Measurements from ENCODE around the gene CDC42EP2.

CDC42EP2 gene

DNA sequence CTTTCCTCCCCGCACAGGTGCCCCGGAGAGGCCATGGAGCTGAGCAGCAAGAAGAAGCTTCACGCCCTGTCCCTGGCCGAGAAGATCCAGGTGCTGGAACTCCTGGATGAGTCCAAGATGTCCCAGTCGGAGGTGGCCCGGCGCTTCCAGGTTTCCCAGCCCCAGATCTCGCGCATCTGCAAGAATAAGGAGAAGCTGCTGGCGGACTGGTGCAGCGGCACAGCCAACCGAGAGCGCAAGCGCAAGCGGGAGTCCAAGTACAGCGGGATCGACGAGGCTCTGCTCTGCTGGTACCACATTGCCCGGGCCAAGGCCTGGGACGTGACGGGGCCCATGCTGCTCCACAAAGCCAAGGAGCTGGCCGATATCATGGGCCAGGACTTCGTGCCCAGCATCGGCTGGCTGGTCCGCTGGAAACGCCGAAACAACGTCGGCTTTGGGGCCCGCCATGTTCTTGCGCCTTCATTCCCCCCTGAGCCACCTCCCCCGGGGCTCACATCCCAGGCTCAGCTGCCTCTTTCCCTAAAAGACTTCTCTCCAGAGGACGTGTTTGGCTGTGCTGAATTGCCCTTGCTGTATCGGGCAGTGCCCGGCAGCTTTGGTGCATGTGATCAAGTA is 41.2 kb downstream of the CDC42EP2 start:
- TF ChIP-seq, protein P1, sequence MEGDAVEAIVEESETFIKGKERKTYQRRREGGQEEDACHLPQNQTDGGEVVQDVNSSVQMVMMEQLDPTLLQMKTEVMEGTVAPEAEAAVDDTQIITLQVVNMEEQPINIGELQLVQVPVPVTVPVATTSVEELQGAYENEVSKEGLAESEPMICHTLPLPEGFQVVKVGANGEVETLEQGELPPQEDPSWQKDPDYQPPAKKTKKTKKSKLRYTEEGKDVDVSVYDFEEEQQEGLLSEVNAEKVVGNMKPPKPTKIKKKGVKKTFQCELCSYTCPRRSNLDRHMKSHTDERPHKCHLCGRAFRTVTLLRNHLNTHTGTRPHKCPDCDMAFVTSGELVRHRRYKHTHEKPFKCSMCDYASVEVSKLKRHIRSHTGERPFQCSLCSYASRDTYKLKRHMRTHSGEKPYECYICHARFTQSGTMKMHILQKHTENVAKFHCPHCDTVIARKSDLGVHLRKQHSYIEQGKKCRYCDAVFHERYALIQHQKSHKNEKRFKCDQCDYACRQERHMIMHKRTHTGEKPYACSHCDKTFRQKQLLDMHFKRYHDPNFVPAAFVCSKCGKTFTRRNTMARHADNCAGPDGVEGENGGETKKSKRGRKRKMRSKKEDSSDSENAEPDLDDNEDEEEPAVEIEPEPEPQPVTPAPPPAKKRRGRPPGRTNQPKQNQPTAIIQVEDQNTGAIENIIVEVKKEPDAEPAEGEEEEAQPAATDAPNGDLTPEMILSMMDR (IDR thresholded peaks at IDR 0.05; ENCODE audit: low read depth, low read length) = no peak
- no peak overlapping the region for H3K4me3 ChIP-seq (ENCODE audit: low read depth, low read length)

DNA sequence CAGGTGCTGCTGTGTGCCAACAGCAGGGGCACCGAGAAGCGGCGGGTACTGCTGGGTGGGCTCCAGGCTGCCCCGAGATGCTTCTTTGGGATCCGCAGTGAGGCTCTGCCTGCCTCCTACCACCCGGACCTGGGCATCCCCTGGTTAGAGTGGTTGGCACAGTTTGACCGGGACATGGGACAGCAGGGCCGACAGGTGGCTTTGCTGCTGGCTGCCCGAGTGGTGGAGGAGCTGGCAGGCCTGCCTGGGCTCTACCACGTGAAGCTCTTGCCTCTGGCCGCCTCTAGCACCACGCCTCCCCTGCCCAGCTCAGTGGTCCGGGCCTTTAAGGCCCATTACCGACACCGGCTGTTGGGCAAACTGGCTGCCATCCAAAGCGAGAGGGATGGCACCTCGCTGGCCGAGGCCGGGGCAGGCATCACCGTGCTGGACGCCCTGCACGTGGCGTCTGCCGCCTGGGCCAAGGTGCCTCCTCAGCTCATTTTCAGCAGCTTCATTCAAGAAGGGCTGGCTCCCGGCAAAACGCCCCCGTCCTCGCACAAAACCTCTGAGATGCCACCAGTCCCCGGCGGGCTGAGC is 41.8 kb downstream of the CDC42EP2 start:
- TF ChIP-seq, protein P1 (IDR thresholded peaks at IDR 0.05; ENCODE audit: low read depth, low read length) = no peak
- H3K4me3 ChIP-seq (ENCODE audit: low read depth, low read length) = no peak overlapping the region

DNA sequence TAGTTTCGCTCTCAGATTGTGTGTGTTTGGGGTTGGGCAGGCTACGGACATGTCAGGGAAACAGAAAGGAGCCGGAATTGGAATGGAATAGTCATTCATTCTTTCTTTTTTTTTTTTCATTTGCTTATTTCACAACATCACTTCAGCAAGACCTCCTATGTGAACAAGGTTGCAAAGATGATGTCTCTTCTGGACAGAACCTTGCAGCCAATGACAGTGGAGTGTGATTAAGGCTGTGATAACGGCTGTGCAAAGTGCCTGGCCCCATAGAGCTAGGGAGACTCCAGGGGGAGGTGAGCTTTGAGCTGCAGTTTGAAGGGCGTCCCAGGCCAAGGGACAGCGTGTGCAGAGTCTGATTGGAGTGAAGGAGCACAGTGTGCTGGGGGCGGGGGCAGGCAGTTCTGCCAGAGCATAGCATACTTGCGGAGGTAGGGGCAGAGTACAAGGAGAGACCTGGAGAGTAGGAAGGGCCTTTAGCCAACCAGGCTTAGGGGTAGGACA is 43.2 kb downstream of the CDC42EP2 start:
- TF ChIP-seq, protein P1 (IDR thresholded peaks at IDR 0.05; ENCODE audit: low read depth, low read length) = no peak

DNA sequence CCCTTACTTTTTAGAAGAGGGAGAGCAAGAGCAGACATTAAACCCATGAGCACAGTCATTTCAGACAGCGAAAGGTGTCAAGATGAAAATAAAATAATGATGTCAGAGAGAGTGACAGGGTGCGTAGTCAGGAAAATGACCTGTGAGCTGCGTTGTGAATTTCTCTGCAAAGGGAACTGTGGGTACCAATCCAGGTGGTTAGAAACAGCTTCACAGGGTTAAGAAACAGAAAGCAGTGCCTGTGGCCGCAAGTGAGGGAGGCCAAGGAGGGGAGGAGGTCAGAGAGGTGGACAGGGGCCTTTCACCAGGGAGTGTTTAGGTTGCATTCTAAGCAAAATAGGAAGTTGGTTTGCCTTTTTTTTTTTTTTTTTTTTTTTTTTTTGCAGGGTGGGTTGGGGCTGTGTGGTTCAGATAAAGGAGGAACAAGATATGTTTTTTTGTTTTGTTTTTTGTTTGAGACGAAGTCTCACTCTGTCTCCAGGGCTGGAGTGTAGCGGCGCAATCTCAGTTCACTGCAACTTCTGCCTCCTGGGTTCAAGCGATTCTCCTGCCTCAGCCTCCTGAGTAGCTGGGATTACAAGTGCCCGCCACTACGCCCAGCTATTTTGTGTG is 47.8 kb downstream of the CDC42EP2 start:
- H3K4me3 ChIP-seq (ENCODE audit: low read depth, low read length) = no peak overlapping the region
- TF ChIP-seq, protein P1 (IDR thresholded peaks at IDR 0.05; ENCODE audit: low read depth, low read length) = no peak

More for the DNA sequence above, 43.2 kb downstream of the CDC42EP2 start:
- no peak overlapping the region for H3K4me3 ChIP-seq (ENCODE audit: low read depth, low read length)

DNA sequence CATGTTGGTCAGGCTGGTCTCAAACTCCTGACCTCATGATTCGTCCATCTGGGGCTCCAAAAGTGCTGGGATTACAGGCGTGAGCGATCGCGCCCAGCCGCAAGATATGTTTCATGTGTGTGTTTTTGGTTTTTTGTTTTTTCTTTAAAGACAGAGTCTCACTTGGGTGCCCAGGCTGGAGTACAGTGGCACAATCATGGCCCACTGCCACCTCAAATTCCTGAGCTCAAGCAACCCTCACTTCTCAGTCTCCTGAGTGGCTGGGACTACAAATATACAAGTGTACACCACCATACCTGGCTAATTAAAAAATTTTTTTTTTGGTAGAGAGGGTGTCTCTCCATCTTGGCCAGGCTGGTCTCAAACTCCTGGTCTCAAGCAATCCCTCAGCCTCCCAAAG is 48.3 kb downstream of the CDC42EP2 start:
- H3K4me3 ChIP-seq (ENCODE audit: low read depth, low read length) = no peak overlapping the region
- TF ChIP-seq, protein P1 (IDR thresholded peaks at IDR 0.05; ENCODE audit: low read depth, low read length) = no peak

DNA sequence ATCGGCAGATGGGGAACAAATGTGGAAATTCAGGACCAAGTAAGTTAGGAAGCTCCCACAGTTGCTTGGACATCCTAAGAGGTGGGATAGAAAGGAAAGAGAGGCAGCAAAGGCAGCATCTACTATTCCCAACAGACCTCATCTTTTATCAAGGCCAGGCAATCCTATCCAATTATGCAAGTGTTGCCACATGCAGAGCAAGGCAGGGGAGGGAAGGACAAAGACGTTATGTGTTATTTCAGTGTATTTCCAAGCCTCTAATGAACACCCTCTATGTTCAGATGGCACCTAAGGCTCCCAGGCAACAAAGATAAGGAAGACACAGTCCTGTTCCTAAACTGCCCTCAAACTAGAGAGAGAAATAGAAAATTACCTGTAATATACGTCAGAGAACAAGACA is 49.1 kb downstream of the CDC42EP2 start:
- TF ChIP-seq, protein P1 (IDR thresholded peaks at IDR 0.05; ENCODE audit: low read depth, low read length) = no peak
- no peak overlapping the region for H3K4me3 ChIP-seq (ENCODE audit: low read depth, low read length)

DNA sequence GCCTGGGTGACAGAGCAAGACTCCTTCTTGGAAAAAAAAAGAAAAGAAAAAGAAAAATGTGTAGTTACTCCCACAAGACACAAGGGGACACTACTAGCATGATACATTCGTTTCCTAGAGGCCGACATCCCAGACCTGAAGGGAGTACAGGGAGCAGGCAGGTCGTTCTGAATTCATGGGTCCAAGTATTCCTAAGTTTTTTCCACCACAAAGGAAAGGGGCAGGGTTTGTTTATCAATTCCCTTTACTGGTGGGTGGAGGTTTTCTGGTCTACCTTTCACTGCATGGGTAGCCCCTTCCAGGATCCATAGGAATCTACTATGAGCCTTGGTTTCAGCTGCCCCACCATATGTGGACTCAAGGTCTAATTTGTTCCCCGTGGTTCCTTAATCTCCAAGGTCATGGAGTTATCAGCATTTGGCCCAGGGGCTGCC is 51.7 kb downstream of the CDC42EP2 start:
- TF ChIP-seq, protein P1 (IDR thresholded peaks at IDR 0.05; ENCODE audit: low read depth, low read length) = peak; percentile 68
- H3K4me3 ChIP-seq (ENCODE audit: low read depth, low read length) = no peak overlapping the region
